Measurements from ENCODE around the gene GFOD1.
"Not testable (repeated sequence)": the region's sequence is repeated elsewhere in the genome, so short reads cannot be mapped to it uniquely, and the experiment has no call there.

Gene GFOD1

DNA sequence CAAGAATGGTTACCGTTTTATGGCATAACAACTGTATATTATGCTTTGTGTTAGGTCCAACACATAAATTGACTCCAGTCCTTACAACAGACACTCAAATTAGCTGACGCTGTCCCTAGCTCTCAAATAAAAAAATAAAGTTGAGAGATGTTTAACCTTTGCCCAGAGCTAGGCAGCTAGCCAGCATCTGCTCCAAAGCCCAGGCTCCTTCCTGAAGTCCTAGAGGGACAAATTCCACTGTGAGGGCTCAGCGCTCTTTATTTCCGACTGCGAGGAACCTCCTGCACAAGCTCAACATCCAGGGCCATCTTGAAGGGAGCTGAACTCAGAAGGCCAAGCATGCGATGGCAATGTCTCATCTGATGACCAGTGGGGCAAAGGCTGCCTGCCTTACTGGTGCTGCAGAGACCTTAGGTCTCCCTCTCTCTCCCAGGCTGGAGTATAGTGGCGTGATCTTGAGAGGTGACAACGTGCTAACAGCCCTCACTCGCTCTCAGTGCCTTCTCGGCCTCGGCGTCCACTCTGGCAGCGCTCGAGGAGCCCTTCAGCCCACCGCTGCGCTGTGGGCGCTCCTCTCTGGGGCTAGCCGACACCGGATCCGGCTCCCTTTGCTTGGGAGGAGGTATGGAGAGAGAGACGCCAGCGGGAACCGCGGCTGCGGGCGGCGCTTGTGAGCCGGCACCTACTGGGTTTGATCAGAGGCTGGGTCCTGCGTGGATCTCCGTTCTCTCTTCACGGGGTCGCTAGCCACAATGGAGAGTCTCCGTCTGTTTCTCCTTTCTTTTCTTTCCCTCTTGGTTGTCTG lies 24.7 kb upstream of the GFOD1 start:
- DNase-seq (ENCODE audit: low read depth, low spot score), result no peak

GRCh38 chr6:13511141-13511571 lies 23.8 kb upstream of the GFOD1 start:
- not testable (repeated sequence) for DNase-seq (ENCODE audit: low read depth, low spot score)

DNA sequence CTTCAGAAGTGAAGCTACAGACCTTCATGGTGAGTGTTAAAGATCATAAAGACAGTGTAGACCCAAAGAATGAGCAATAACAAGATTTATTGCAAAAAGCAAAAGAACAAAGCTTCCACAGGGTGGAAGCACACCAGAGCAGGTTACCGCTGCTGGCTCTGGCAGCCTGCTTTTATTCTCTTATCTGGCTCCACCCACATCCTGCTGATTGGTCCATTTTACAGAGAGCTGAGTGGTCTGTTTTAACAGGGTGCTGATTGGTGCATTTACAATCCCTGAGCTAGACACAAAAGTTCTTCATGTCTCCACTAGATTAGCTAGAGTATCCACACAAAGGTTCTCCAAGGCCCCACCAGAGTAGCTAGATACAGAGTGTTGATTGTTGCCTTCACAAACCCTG lies 23.0 kb upstream of the GFOD1 start:
- not testable (repeated sequence) for DNase-seq (ENCODE audit: low read depth, low spot score)

DNA sequence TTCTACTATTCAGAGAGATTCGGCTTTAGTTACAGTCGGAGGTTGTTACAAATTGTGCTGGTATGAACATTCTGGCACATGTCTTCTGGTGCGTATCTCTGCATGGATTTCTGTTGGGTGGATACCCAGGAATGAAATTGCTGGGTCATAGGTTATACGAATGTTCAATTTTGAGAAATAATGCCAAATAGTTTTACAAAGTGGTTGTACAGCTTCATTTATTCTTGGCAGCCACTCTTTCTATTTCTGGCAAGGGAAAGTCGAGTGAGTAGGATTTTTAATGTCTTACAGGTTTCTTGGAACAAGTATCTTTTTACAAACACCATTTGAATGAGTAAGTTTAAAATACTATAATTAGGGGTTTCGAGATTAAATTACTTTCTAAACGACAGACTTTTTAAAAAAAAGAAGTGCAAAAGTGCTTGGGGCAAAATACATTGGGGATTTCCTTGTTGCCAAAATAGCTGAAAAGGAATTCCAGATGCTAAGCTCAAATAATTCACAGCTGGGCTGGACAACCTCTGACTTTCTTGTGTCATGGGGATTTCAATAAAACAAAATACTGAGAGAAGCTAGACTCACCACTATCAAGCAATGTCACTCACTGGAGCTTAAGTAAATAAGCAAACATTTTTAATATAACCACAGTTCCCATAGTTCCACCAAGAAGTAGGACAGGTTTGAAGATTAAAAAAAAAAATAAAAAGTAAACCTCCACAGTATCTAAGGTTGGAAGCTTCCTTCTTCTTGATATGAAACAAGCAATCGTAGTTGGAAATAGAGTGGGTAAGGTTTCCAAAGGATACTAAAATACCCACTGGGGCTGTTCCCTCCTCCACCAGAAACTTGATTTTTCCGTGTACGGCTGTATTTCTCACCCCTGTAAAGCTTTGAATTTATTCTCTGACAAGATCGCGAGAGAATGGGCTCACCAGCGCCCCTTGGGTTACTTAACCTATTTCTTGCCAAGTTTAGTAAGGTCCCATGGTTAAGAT lies 21.6 kb upstream of the GFOD1 start:
- no peak for DNase-seq (ENCODE audit: low read depth, low spot score)

- DNase-seq (ENCODE audit: low read depth, low spot score), result no peak
Measured at GRCh38 chr6:13507306-13507860, 20.0 kb upstream of the GFOD1 start.

- no peak for DNase-seq (ENCODE audit: low read depth, low spot score)
Measured at GRCh38 chr6:13505345-13505734, 17.9 kb upstream of the GFOD1 start.

GRCh38 chr6:13504611-13505344 lies 17.4 kb upstream of the GFOD1 start:
- DNase-seq (ENCODE audit: low read depth, low spot score), result no peak

DNA sequence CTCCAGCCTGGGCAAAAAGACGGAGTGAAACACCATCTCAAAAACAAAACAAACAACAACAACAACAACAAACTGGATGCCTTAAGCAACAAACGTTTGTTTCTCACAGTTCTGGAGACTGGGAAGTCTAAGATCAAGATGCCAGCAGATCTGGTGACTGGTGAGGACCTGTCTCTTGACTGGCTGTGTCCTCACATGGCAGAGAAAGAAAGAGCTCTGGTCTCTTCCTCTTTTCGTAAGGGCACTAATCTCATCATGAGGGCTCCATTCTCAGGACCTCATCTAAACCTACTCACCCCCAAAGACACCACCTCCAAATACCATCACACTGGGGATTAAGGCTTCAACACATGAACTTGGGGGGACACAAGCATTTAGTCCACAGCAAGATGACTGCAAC lies 13.5 kb upstream of the GFOD1 start:
- DNase-seq (ENCODE audit: low read depth, low spot score), result no peak

GRCh38 chr6:13500264-13500663 lies 12.9 kb upstream of the GFOD1 start:
- DNase-seq (ENCODE audit: low read depth, low spot score), result no peak

- no peak for DNase-seq (ENCODE audit: low read depth, low spot score)
Measured at GRCh38 chr6:13496513-13497190, 9.3 kb upstream of the GFOD1 start.

DNA sequence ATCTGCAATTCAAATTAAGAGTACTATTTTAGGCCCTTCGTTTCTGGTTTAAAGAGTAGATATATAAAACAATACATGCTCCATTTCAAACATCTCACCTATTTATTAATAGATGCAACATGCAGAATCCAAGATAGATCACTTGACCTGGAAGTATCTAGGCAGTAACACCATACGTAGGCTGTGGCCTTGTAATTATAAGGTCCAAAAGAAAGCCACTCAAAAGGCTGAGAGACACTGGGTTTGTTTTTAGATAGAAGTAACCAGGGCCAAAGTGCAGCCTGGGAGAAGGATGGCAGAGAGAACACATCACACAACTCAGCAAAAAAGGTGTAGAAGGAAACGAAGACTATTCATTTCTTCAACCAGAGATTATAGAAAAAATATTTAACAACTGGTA lies 8.4 kb upstream of the GFOD1 start:
- DNase-seq (ENCODE audit: low read depth, low spot score), result no peak

- DNase-seq (ENCODE audit: low read depth, low spot score), result no peak
Measured at GRCh38 chr6:13495112-13495776, 7.8 kb upstream of the GFOD1 start.

- no peak for DNase-seq (ENCODE audit: low read depth, low spot score)
Measured at GRCh38 chr6:13494137-13494536, 6.7 kb upstream of the GFOD1 start.

DNA sequence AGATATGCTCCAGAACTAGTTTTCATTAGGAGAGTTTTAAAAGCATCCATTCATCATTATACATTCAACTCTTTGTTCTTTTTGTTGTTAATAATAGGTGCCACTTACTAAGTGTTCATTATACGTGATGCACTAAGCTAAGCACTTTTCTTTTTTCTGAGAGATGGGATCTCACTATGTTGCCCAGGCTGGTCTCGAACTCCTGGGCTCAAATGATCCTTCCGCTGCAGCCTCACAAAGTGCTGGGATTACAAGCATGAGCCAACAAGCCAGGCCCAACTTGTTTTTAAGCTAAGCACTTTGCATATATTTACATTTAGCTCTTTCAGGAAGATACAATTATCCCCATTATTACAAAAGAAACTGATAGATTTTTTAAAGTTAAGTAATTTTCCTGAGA lies 5.7 kb upstream of the GFOD1 start:
- no peak for DNase-seq (ENCODE audit: low read depth, low spot score)

GRCh38 chr6:13492357-13492756 lies 5.0 kb upstream of the GFOD1 start:
- DNase-seq (ENCODE audit: low read depth, low spot score), result no peak

- no peak for DNase-seq (ENCODE audit: low read depth, low spot score)
Measured at GRCh38 chr6:13491538-13491937, 4.1 kb upstream of the GFOD1 start.

GRCh38 chr6:13490402-13490801 lies 3.0 kb upstream of the GFOD1 start:
- DNase-seq (ENCODE audit: low read depth, low spot score), result no peak

- DNase-seq (ENCODE audit: low read depth, low spot score), result no peak
Measured at GRCh38 chr6:13488896-13489237, 1.5 kb upstream of the GFOD1 start.

DNA sequence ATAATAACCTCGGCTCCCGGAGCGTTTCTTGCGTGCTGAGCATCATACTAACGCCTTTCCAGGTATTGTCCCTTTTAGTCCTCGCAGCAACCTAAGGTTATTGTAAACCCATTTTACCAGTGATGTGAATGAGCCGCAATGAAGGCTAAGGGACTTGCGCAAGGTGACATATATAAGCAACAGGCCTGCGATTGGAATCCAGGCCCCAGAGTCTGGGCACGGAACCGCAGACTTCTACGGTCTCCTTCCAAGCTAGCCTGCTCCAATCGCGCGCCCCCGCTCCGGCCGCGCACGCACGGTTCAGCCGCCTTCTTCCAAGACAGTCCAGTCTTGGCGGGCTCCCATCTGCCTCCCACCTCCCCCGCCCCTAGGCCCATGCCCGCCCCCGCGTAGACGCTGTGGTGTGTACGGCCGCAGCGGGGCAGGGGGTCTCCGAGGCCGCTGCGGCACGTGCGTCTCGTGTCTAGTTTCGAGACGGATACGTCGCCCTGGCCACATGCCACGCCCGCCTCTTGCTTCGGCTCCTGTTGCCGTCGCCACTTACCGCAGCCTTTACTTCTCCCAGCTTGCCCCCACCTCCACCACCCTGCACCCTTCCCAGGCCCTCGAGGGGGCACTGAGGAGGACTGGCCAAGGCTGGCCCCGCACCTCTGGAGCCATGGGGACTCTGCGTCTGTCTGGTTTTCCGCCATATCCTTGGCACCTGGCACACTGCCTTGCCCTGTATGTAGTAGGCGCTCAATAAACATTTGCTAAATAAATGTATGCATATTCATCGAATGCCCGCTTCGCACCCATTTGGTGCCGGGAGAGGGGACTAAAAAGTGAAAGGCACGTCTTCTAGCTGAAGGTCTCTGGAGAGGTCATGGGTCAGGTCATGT lies 855 bp upstream of the GFOD1 start:
- DNase-seq (ENCODE audit: low read depth, low spot score), result no peak

Data from activated CD4-positive, CD25-positive, alpha-beta regulatory T cell treated with anti-CD3 and anti-CD28 coated beads, Interleukin-2, amount 50 U/mL, for 16 hours (primary cell).